Spleen (tissue), 7 donors: Measurements from ENCODE around the gene MYH14.

ENCODE experiments used
- CTCF ChIP-seq, 11 experiments: fragments of 200-600 bp in 7 of 11; fragments of 450-650 bp in 4 of 11; sonication (generic) in 4 of 11; IDR thresholded peaks in 8 of 11; conservative IDR thresholded peaks in 3 of 11; 1 replicate in 7 of 11; 2 replicates in 4 of 11; pipeline versions ENCODE4 v1.4.0 to v1.8.0; 2016 to 2021; ENCODE audit warnings: antibody characterized with exemption in 11 of 11, inconsistent platforms in 4 of 11, mild to moderate bottlenecking in 1 of 11
- POLR2A ChIP-seq, 3 donors: fragments of 450-650 bp; IDR thresholded peaks; one replicate each; pipeline ENCODE4 v1.5.1; 2017; ENCODE audit warnings: antibody characterized with exemption in 3 of 3, mild to moderate bottlenecking in 1 of 3
- POLR2AphosphoS5 ChIP-seq, 3 donors: sonication (generic); formaldehyde crosslinking; IDR thresholded peaks; one replicate each; pipeline ENCODE4 v1.5.1; 2017; ENCODE audit warnings: antibody characterized with exemption in 3 of 3
- donor health status: DM: no; HTN: no; CAD: no; lungs with moderate emphysema.
- donor health status: DM: no; HTN: no; CAD: no.
- donor health status: DM: no; HTN: no; CAD: no.

GRCh38 chr19:50203281-50204080 is at the start of gene MYH14:
- TF ChIP-seq CTCF (IDR thresholded peaks at IDR 0.05 in 8 of 11, conservative IDR thresholded peaks at IDR 0.05 in 3 of 11) (peak in 1 of 11 experiments; percentile 12), POLR2A (IDR thresholded peaks at IDR 0.05) (no peak), POLR2AphosphoS5 (IDR thresholded peaks at IDR 0.05) (no peak)
